ENCODE measurements around the gene BIRC5.
A peak's percentile ranks its signal among the peaks of the same experiment; 100 is the strongest.
"Not testable (repeated sequence)": the region's sequence is repeated elsewhere in the genome, so short reads cannot be mapped to it uniquely, and the experiment has no call there.

The BIRC5 gene

DNA sequence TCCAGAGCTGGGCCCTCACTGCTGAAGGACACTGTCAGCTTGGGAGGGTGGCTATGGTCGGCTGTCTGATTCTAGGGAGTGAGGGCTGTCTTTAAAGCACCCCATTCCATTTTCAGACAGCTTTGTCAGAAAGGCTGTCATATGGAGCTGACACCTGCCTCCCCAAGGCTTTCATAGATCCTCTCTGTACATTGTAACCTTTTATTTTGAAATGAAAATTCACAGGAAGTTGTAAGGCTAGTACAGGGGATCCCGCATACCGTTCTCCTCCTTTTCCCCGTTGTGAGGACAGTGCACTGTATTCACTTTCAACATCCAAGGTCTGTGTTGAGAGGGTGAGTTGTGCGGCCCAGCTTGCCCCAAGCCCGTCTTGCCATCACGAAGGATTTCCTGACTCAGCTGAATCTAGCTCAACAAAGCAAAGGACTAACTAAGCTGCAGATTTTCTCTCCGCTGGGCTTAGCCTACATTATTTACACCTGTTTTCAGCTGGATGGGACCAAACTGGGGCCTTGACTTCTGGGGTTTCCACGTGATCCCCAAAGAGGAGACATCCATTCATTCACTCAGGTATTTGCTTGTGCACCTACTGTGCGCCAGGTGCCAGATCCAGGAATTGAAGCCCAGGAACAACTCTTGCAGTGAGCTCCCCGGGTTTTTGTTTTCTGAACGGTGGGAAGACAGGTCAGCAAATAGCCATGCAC is 12.2 kb downstream of the BIRC5 start:
- DNase-seq: no peak

DNA sequence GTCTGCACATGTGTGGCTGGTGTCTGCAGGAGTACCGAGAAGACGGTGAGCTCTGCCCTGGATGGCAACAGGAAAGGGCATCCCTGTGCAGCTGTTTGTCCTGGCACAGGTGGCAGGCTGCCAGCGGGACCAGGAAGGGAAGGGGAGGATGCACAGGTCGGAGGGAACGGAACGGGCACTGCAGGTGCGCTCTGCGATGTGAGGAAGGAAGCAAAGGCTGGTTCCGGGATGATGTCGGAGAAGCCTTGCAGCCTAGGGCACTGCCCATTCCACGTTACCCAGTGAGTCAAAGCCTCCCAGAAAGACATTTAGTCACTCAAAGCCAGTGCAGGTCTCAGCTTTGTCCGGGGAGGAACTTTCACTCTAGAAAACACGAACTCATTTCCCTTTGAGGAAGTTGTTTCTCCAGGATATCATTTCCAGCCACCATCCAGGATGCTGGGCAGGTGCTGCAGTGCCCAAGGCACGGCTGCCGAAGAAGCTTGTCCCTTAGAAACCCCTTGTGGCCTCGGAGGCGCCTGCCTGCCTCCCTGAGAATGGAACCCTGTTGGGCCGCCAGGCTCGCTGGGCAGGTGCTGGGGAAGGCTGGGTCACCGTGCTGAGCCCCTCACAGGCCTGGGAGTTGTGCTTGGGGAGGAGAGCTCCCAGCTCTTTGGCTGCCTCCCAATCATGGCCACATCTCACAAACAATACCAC is 12.9 kb downstream of the BIRC5 start:
- DNase-seq: no peak

DNA sequence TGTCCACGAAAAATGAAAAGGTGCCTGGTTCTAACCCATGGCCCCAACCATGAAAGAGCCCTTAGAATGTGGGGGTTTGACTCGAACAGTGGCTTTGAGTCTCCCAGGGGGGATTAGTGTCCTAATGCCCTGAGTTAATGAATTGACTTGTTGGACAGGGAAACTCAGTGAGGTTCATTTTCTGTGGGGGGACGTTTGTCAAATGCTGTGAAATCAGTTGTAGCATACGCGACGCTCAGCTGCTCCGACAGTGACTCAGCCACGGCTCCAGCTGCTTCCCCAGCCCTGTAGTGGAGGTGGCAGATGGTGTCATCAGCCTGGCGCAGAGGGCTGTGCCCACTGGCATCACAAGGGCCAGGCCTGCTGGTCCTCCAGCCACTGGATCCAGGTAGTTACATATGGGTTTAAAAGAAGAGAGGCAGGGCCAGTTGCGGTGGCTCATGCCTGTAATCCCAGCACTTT is 13.4 kb downstream of the BIRC5 start:
- no peak for DNase-seq

DNA sequence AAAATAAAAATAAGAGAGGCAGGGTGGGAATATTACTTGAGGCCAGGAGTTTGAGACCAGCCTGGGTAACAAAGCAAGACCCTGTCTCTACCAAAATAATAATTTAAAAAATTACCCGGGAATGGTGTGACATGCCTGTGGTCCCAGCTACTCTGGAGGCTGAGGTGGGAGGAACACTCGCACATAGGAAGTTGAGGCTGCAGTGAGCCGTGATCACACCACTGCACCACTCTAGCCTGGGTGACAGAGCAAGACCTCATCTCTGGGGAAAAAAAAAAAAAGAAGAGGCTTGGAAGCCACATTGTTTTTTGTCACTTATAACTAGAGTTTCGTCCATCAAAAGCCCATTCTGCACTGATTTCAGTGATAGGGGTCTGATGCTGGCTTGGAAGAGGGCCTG is 14.1 kb downstream of the BIRC5 start:
- no peak for DNase-seq

DNA sequence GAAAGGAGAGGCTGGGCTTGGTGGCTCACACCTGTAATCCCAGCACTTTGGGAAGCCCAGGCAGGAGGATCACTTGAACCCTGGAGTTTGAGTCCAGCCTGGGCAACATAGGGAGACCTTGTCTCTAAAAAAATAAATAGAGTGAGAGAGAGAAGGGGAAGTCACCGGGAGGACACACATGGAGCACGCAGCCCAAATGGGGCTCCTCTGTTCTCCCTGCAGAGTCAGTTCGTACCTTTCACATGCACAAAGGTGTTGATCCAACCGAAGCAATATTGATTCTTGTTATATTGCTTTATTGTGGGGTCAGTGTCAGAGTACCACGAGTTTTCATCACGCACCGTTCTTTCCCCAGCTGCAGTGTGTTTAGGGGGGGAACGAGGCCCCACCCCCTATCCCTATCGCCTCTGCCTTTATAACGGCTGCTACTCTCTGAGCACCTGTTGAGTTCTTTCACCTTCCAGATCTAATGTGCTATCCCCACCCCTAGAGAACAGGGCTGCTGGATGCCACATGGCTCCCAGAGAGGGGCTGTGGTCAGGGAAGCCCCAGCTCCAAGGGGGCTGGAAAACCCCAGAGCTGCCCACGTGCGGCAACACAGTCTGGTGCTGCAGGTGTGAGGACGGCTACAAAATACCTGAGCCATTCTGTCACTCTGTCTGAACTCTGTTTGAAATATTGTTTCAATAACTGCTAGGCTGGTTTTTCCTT is 16.4 kb downstream of the BIRC5 start:
- DNase-seq: no peak

DNA sequence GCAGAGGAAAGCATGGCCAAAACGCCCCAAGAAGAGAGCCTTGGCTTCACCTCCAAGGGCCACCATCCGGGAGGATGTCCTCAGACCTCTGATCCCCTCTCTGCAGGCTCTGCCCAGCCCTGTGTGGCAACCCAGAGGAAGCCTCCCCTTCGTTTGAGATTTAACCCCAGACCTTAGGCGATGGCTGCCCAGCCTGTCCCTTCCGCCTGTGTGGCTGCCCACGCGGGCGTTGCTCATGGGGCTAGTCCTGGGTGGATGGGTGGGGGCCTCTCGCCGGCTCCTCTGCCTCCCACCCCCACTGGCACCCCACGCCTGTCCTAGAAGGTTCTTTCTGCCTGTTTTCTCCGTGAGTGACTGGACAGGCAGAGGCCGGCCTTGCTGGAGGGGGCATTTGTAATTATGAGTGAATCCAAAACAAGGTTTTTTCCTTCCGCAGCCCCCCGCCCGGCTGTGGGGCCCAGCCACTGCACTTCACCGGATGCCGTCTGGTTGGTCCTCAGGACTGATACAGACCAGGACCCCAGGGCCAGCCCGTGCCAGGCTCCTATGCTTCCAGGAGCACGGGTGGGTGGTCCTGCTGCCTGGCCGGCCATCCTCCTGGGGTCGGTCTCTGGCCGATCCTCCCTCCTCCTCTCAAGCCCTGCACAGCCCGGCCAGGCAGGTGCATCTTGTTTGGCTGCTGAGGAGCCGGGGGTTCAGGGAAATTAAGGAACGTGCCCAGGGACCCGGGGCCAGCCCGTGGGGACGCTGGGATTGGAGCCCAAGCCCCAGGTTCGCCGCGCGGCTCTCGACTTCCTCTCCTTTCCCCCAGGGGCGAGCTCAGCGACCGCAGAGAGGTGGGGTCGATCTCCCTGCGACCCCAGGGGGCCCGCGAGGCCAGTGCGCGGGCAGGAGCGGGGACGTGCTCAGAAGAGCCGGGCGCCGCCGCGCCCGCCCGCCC is 17.2 kb downstream of the BIRC5 start, which contains the start of gene TMEM235:
TSS of gene TMEM235 (plus strand) at position 636 of the 940 bp plus-strand sequence. CDS start 393 bp downstream, outside the sequence.
- DNase-seq: no peak

DNA sequence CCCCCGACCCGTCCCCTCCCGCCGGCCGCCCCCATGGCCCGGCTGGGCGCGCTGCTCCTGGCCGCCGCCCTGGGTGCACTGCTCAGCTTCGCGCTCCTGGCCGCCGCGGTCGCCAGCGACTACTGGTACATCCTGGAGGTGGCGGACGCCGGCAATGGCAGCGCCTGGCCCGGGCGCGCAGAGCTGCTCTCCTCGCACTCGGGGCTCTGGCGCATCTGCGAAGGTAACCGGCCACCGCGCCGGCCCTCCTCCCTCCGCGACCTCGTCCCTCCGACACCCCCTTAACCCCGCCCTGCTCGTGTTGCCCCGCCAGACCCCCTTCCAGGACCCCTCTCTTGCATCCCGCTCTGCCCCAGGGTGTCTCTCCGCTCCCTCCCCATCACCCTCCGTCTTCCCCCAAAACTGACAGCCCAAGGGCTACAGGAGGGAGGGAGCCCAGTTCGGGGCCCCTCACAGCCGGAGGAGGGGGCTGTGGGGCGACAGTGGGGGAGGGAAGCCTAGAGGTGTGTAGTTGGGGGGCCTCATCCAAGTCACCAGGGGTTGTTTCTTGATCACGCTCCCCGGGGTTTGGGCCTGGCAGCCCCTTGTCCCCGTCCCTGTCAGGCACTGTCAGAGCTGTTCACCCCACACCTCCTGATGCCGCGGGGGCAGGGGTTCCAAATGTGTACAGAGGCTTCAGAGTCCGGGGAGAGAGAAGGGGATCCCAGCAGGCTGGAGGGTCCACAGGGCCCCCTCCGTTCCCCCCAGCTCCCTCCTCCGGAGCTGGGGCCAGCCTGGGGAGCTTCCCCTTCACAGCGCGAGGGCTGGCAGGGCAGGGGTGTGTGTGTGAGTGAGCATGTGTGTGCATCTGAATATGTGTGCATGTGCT is 18.2 kb downstream of the BIRC5 start:
- peak; percentile 12 for DNase-seq

DNA sequence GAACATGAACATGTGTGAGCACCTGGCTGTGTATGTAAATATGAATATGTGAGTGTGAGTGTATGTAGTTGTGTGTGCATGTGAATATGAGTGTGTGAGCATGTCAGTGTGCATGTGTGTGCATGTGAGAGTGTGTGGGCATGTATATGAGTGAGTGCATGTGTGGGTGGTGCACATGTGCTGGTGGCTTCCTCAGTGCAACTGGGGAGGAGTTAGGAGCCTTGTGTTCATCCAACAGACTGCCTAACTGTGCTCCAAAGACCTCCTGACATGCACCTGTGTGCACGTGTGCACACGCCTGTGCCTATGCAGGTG is 18.8 kb downstream of the BIRC5 start:
- no peak for DNase-seq

DNA sequence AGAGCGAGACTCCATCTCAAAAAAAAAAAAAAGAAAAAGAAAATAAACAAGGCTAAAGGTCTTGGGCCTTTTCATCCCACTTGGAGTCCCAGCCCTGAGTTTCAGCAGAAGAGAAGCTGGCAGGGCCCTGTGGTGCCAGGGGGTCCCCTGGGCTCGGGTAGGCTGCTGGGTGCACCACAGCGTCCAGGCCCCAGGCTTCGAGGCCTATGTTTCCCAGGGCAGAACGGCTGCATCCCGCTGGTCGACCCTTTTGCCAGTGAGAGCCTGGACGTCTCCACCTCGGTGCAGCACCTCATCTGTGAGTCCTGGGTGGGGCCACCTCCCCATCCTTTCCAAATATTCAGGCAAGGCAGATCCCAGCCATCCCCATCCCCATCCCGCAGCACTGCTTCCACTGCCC is 19.6 kb downstream of the BIRC5 start:
- DNase-seq: no peak

DNA sequence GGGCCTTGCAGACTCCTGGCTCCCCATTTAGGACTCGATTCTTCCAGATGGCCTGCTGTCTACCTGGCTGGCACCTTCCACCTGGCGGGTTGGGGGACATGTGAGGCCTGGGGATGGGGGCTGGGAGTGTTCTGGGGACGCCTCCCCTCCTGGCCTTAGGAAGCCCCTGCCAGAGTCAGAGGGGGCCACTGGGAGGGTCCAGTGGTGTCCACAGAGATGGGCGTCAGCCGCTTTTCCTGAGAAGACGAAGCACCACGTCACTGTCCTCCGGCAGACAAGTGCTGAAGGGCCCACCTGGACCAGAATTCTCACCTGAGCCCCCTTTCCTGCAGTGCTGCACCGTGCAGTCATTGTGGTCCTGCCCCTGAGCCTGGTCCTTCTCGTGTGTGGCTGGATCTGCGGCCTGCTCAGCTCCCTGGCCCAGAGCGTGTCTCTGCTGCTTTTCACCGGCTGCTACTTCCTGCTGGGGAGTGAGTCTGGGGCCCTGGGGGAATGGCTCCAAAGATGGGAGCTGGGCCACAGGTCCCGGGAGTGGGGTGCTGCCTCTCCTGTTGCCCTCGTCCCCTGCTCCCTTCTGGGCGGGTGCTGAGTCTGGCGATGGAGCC is 20.3 kb downstream of the BIRC5 start:
- DNase-seq: no peak

DNA sequence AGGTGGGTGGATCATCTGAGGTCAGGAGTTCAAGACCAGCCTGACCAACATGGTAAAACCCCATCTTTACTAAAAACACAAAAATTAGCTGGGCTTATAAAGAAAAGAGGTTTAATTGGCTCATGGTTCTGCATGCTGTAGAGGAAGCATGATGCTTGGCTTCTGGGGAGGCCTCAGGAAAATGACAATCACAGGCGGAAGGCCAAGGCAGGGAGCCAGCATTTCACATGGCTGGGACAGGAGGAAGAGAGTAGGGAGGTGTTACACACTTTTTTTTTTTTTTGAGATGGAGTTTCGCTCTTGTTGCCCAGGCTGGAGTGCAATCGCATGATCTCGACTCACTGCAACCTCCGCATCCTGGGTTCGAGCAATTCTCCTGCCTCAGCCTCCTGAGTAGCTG is 21.0 kb downstream of the BIRC5 start:
- DNase-seq: not testable (repeated sequence)

DNA sequence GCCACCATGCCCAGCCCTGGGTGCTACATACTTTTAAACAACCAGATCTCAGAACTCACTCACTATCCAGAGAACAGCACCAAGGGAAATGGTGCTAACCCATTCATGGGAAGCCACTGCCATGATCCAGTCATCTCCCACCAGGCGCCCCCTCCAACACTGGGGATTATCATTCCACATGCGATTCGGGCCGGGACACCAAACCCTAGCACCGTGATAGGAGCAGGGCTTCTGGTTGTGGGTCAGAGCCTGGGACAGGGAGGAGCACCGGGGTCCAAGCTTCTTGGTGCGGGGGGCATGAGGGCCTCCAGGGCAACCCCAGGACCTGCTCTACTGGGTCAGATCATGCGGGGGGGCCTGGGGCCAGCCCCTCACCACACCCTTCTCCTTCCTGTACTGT is 21.8 kb downstream of the BIRC5 start:
- no peak for DNase-seq

DNA sequence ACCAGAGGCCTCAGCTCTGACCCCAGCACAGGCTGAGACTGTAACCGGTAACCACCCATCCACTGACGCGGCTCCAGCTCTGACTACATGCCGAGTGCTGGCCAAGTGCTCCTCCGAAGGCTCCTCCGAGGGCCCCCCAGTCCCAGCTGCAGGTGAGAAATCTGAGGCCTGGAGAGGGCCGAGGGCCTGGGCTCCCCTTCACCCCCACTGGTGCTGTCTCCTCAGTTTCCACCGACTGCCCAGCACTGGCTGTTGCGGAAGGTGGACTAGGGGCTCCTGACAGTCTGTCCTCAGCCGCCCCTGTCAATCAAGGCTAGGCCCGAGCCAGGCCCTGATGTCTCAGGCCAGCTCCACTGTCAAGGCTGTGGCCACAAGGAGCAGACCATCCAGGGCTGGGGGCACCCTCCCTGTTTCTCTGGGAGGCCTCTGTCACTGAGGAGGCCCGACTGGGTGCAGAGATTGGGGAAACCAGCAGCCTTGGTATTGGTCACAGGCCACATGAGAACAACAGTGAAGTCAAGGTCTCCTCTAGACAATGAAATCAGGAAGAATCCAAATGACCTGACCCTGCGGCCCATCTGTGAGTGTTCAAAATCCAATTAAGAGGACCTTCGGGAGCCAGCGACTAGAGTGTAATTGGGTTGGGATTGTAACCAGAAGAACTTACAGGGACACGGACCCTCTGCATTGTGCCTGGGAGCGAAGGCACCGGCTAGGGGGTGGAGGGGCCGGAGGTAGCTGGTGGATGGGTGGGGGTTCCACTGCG is 22.5 kb downstream of the BIRC5 start:
- DNase-seq: no peak

DNA sequence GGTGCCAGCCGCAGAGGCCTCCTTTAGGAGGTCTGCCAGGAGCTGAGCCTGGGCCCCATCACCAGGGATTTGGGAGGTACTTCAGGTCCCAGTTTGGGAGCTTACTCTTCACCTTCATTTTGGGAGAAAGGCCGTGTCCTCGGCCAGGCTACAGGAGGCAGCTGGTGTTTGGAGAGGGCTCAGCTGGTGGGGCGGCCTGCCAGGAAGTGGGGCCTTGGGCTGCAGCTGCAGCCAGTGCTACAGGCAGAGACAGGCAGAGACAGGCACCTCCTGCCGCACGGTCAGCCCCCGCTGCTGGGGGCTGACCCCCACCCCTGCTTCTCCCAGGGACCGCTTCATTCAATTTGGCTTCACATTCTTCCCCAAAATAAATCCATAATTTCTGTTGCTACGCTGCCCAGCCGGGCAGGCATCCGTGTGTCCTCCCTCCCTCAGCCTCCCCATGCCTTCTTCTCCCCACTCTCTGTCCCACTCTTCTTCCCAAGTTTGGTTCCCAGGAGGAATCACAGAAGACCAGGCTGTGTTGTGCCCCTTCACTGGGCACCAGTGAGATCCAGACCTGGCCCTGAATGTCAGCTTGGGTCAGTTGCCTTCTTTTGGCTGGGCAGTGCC is 23.5 kb downstream of the BIRC5 start:
- DNase-seq: no peak

DNA sequence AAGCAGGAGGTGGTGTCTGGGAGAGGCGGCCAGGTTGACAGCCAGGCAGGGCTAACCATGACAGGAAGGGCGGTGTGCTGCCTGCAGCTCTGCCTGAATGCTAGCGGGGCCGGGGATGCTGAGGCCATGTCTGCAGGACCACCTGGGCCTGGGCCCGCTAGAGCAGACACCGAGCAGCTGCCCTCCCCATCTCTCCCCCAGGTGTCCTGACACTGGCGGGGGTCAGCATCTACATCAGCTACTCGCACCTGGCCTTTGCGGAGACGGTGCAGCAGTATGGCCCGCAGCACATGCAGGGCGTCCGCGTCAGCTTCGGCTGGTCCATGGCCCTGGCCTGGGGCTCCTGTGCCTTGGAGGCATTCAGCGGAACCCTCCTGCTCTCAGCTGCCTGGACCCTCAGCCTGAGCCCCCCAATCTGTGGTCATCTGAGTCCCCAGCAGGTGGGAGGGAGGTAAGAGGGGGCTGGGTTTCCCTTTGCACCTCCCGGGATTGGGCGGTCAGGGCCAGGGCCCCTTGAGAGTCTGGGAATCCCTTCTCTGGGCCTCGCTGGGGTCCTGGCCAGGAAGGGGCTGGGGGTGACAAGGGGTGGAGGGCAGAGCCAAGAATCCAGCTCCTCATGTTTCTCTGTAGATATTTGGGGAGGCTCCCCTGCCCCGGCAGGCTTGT is 24.9 kb downstream of the BIRC5 start:
- DNase-seq: no peak

DNA sequence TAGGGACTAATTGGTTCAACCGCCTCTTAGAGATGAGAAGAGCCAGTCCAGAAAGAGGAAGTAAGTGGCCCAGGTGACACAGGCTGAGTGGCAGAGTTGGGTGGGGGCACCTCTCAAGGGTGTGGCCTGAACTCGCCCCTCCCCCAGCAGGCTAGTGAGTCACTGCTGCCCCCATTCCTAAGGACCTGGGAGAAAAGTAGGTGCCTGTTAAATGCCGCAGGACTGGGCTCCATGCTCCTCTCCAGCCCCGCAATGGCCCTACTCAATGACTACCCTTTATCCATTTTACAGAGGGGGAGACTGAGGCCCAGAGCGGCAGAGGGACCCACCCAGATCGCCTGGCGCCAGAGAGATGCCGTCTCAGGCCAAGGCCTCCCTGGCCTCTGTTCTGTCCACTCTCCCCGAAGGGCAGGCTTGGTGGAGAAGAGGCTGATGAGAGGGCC is 25.5 kb downstream of the BIRC5 start:
- no peak for DNase-seq

DNA sequence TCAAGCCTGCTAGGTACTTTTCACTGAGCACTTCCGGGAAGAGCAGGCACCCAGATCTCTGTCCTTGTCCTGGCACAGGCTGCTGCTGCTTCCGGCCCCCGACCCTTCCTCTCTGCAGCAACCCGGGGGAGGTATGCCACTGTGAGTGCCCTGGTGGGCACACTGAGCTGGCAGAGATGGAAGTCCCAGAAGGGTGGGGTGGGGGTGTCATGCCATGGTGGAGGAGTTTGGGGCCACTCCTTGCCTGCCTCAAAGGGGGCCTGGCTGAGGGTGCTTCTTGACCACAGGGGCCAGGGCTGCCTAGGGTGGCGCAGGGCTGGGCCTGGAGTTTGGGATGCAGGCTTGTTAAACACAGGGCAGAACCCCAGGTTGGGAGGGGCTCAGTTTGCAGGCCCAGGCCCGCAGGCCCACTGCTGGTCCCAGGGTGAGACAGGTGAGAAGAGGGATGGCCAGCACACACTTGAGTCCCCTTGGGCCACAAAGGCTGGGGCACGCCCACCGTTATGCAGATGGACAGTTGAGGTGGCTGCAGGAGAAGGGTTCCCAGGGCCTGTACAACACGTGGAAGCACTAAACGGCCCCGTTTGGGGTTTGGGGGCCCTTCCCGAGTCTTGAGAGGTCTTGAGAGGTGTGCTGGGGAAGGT is 26.1 kb downstream of the BIRC5 start:
- no peak for DNase-seq

DNA sequence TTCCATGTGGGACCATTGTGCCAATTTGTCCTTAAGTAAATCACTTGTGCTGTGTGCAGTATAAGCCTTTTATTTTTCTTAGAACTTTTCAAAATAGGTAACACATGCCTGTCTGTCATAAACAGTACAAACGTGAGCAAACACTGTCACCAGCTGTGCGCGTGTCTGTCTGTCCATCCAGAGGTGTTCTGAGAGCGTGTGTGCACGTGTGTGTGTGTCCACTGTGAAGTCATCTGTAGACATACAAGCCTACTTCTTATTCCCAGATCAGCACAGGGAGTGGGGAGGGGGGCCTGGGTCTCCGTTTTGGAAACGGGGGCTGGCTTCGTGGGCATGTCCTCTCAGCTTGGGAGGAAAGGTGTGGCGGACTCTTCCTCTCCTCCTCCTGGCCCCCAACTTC is 26.8 kb downstream of the BIRC5 start:
- DNase-seq: no peak
